ENCODE data around the gene CENPE. TPM values are rescaled to one million over a fixed set of nuclear protein-coding genes. Genes with fewer than 3 reads are reported as not detected.

CENPE gene
- total RNA-seq, 1 donor from 2014 or later, result 95.2 TPM

GRCh38 chr4:103079621-103080020 is 118.5 kb downstream of the CENPE start:
- Mint-ChIP-seq H3K27me3 (ENCODE audit: insufficient read depth, low read depth) (peaks cover 5% of the 10 kb centered on the region), H3K27ac (no peak overlapping the region), H3K4me3 (no peak overlapping the region), H3K36me3 (peaks cover 10% of the 10 kb centered on the region), H3K4me1 (peaks cover 13% of the 10 kb centered on the region), H3K9me3 (no peaks in the 10 kb centered on the region)
- no peak overlapping the region for H3K27ac ChIP-seq
- H3K4me1 ChIP-seq, result peaks cover 15% of the 10 kb centered on the region
- no peaks in the 10 kb centered on the region for H3K36me3 ChIP-seq
- no peaks in the 10 kb centered on the region for H4K20me1 ChIP-seq (ENCODE audit: low read depth)
- TF ChIP-seq CTCF (IDR thresholded peaks at IDR 0.05) (no peak), EZH2 (IDR thresholded peaks at IDR 0.05) (no peak), EZH2phosphoT487 (IDR thresholded peaks at IDR 0.05) (no peak)
- no peak overlapping the region for H2AFZ ChIP-seq (replicated peaks)
- no peaks in the 10 kb centered on the region for H3K79me2 ChIP-seq (ENCODE audit: low read depth)
- no peaks in the 10 kb centered on the region for H3K9me3 ChIP-seq (ENCODE audit: low read depth)
- H3K27me3 ChIP-seq, result peaks cover 31% of the 10 kb centered on the region
- H3K9ac ChIP-seq, result no peak overlapping the region
- H3K4me3 ChIP-seq, result no peak overlapping the region
- H3F3A ChIP-seq (ENCODE audit: low read depth), result peaks cover 16% of the 10 kb centered on the region
- DNase-seq (ENCODE audit: low spot score), result no peak
- no peak overlapping the region for H3K4me2 ChIP-seq

- Histone ChIP-seq H3K79me2 (ENCODE audit: low read depth) (no peaks in the 10 kb centered on the region), H3F3A (ENCODE audit: low read depth) (peaks cover 16% of the 10 kb centered on the region), H2AFZ (replicated peaks) (peak within 1 kb of the TSS; percentile 90), H3K27me3 (peaks cover 32% of the 10 kb centered on the region), H3K4me3 (peak within 1 kb of the TSS; percentile 62), H3K27ac (no peak within 1 kb of the TSS), H3K4me1 (peaks cover 15% of the 10 kb centered on the region), H3K4me2 (peak within 1 kb of the TSS; percentile 79), H3K9me3 (ENCODE audit: low read depth) (no peaks in the 10 kb centered on the region), H3K36me3 (no peaks in the 10 kb centered on the region), H4K20me1 (ENCODE audit: low read depth) (no peaks in the 10 kb centered on the region), H3K9ac (peak within 1 kb of the TSS; percentile 51)
- H3K4me3 Mint-ChIP-seq, result peak within 1 kb of the TSS; percentile 93
- peak within 1 kb of the TSS; percentile 95 for H3K27ac Mint-ChIP-seq
- DNase-seq (ENCODE audit: low spot score), result peak; percentile 3
- no peaks in the 10 kb centered on the region for H3K27me3 Mint-ChIP-seq (ENCODE audit: insufficient read depth, low read depth)
- peaks cover 13% of the 10 kb centered on the region for H3K4me1 Mint-ChIP-seq
- peaks cover 2% of the 10 kb centered on the region for H3K9me3 Mint-ChIP-seq
- TF ChIP-seq EZH2 (IDR thresholded peaks at IDR 0.05) (no peak), CTCF (IDR thresholded peaks at IDR 0.05) (no peak)
- peaks cover 11% of the 10 kb centered on the region for H3K36me3 Mint-ChIP-seq
Measured at GRCh38 chr4:103076747-103077347, 121.3 kb downstream of the CENPE start, which contains the start of gene SLC9B2. Gene SLC9B2, minus strand, starts transcription at chr4:103076761. Its CDS starts 9,211 bp downstream, at chr4:103067550.

- H3K9ac ChIP-seq, result peak overlapping the region; percentile 51
- H2AFZ ChIP-seq (replicated peaks), result peak overlapping the region; percentile 90
- no peak overlapping the region for H3K27ac ChIP-seq
- Mint-ChIP-seq H3K36me3 (peaks cover 7% of the 10 kb centered on the region), H3K27ac (peak overlapping the region; percentile 95), H3K4me1 (peaks cover 13% of the 10 kb centered on the region), H3K4me3 (peak overlapping the region; percentile 93), H3K27me3 (ENCODE audit: insufficient read depth, low read depth) (no peaks in the 10 kb centered on the region), H3K9me3 (peaks cover 2% of the 10 kb centered on the region)
- H3K36me3 ChIP-seq, result no peaks in the 10 kb centered on the region
- H3F3A ChIP-seq (ENCODE audit: low read depth), result peaks cover 16% of the 10 kb centered on the region
- peaks cover 15% of the 10 kb centered on the region for H3K4me1 ChIP-seq
- no peaks in the 10 kb centered on the region for H3K9me3 ChIP-seq (ENCODE audit: low read depth)
- peak overlapping the region; percentile 62 for H3K4me3 ChIP-seq
- DNase-seq (ENCODE audit: low spot score), result peak; percentile 76
- no peaks in the 10 kb centered on the region for H3K79me2 ChIP-seq (ENCODE audit: low read depth)
- no peaks in the 10 kb centered on the region for H4K20me1 ChIP-seq (ENCODE audit: low read depth)
- TF ChIP-seq CTCF (IDR thresholded peaks at IDR 0.05) (no peak), EZH2phosphoT487 (IDR thresholded peaks at IDR 0.05) (no peak), EZH2 (IDR thresholded peaks at IDR 0.05) (no peak)
- peaks cover 32% of the 10 kb centered on the region for H3K27me3 ChIP-seq
- peak overlapping the region; percentile 79 for H3K4me2 ChIP-seq
Measured at GRCh38 chr4:103075894-103076746, 122.0 kb downstream of the CENPE start.

Measured in neural progenitor cell (in vitro differentiated cells).